GM18951 (cell line): ENCODE results near the gene NGEF.

Source experiments
- POLR2A ChIP-seq: IDR thresholded peaks from 4 replicates; pipeline ENCODE4 v1.6.1; 2011; ENCODE audit warnings: mild to moderate bottlenecking; ENCODE audit not compliant: insufficient read length, insufficient read depth; ENCODE audit errors: extremely low read depth
- in situ Hi-C: fragments of 300-500 bp; cut with MboI; formaldehyde crosslinking; loops from one replicate; pipeline ENCODE4 v1.12.0; 2022; ENCODE audit warnings: low sequenced_read_pairs, mixed read lengths, inconsistent platforms; ENCODE audit not compliant: unreplicated experiment

The NGEF gene

GRCh38 chr2:233037078-233037477 is 24.0 kb upstream of the NGEF start:
- TF ChIP-seq POLR2A, result no peak

GRCh38 chr2:233036162-233036838 is 23.2 kb upstream of the NGEF start:
- in situ Hi-C loops, result loop anchor here (25.0 kb wide), 1 partner anchor 424 kb away; no protein-coding TSS in a partner anchor

More at GRCh38 chr2:233037078-233037477, 24.0 kb upstream of the NGEF start:
- in situ Hi-C loops, result loop anchor here (25.0 kb wide), 1 partner anchor 425 kb away; no protein-coding TSS in a partner anchor

GRCh38 chr2:233035426-233036161 is 22.5 kb upstream of the NGEF start:
- no peak for TF ChIP-seq POLR2A
- in situ Hi-C loops, result loop anchor here (25.0 kb wide), 1 partner anchor 423 kb away; no protein-coding TSS in a partner anchor

More at GRCh38 chr2:233036162-233036838, 23.2 kb upstream of the NGEF start:
- no peak for TF ChIP-seq POLR2A

GRCh38 chr2:233034091-233034882 is 21.2 kb upstream of the NGEF start:
- no peak for TF ChIP-seq POLR2A
- in situ Hi-C loops, result loop anchor here (25.0 kb wide), 1 partner anchor 422 kb away; no protein-coding TSS in a partner anchor

GRCh38 chr2:233033672-233034071 is 20.6 kb upstream of the NGEF start:
- in situ Hi-C loops, result loop anchor here (25.0 kb wide), 1 partner anchor 421 kb away; no protein-coding TSS in a partner anchor
- no peak for TF ChIP-seq POLR2A

- in situ Hi-C loops, result loop anchor here (25.0 kb wide), 1 partner anchor 420 kb away; no protein-coding TSS in a partner anchor
- TF ChIP-seq POLR2A, result no peak
Observed at GRCh38 chr2:233032551-233033320, 19.7 kb upstream of the NGEF start, which contains the start of gene NEU2. Gene NEU2 (plus strand): TSS chr2:233032672. CDS start chr2:233032672, 0 bp downstream.

GRCh38 chr2:233031556-233032500 is 18.8 kb upstream of the NGEF start:
- in situ Hi-C loops, result loop anchor here (25.0 kb wide), 1 partner anchor 420 kb away; no protein-coding TSS in a partner anchor
- TF ChIP-seq POLR2A, result no peak

GRCh38 chr2:233029321-233029720 is 16.3 kb upstream of the NGEF start:
- no peak for TF ChIP-seq POLR2A
- in situ Hi-C loops, result loop anchor here (25.0 kb wide), 1 partner anchor 417 kb away; no protein-coding TSS in a partner anchor

GRCh38 chr2:233026198-233026813 is 13.2 kb upstream of the NGEF start:
- in situ Hi-C loops, result loop anchor here (25.0 kb wide), 1 partner anchor 414 kb away; no protein-coding TSS in a partner anchor
- no peak for TF ChIP-seq POLR2A

- in situ Hi-C loops, result loop anchor here (25.0 kb wide), 1 partner anchor 413 kb away; no protein-coding TSS in a partner anchor
- TF ChIP-seq POLR2A, result no peak
Observed at GRCh38 chr2:233025706-233026105, 12.7 kb upstream of the NGEF start.

GRCh38 chr2:233023761-233024410 is 10.8 kb upstream of the NGEF start:
- no peak for TF ChIP-seq POLR2A
- in situ Hi-C loops, result no loop called here
